Neural progenitor cell (in vitro differentiated cells): ENCODE measurements around the gene EDDM3A. TPM values are rescaled to one million over a fixed set of nuclear protein-coding genes. Genes with fewer than 3 reads are reported as not detected.

Source experiments
- DNase-seq: peaks from one replicate; pipeline ENCODE4 v3.0.0-alpha.2; 2016; ENCODE audit warnings: low spot score
- H2AFZ ChIP-seq: fragments of 200-600 bp; sonication (generic); replicated peaks from 2 replicates; pipeline ENCODE4 v1.6.1; 2016; ENCODE audit warnings: antibody characterized with exemption
- H3F3A ChIP-seq: fragments of 200-600 bp; sonication (generic); 2 replicates; pipeline ENCODE4 v1.6.1; 2016; ENCODE audit warnings: antibody characterized with exemption, low read depth
- H3K27ac ChIP-seq: fragments of 200-600 bp; sonication (generic); 2 replicates; pipeline ENCODE4 v1.5.1; 2016; ENCODE audit warnings: mild to moderate bottlenecking
- H3K27me3 ChIP-seq: fragments of 200-600 bp; sonication (generic); 2 replicates; pipeline ENCODE4 v1.6.1; 2016; ENCODE audit warnings: mild to moderate bottlenecking, moderate library complexity
- H3K36me3 ChIP-seq: fragments of 200-600 bp; sonication (generic); 2 replicates; pipeline ENCODE4 v1.5.1; 2016
- H3K4me1 ChIP-seq: fragments of 200-600 bp; sonication (generic); 2 replicates; pipeline ENCODE4 v1.6.1; 2016; ENCODE audit warnings: mixed run types
- H3K4me2 ChIP-seq: fragments of 200-600 bp; sonication (generic); 2 replicates; pipeline ENCODE4 v1.6.1; 2016
- H3K4me3 ChIP-seq: fragments of 200-600 bp; sonication (generic); 2 replicates; pipeline ENCODE4 v1.5.1; 2016
- H3K79me2 ChIP-seq: fragments of 200-600 bp; sonication (generic); 2 replicates; pipeline ENCODE4 v1.6.1; 2016; ENCODE audit warnings: low read depth
- H3K9ac ChIP-seq: fragments of 200-600 bp; sonication (generic); 2 replicates; pipeline ENCODE4 v1.6.1; 2016
- H3K9me3 ChIP-seq: fragments of 200-600 bp; sonication (generic); 2 replicates; pipeline ENCODE4 v1.5.1; 2016; ENCODE audit warnings: low read depth
- H4K20me1 ChIP-seq: fragments of 200-600 bp; sonication (generic); 2 replicates; pipeline ENCODE4 v1.6.1; 2016; ENCODE audit warnings: low read depth
- H3K27ac Mint-ChIP-seq: 3 replicates; pipeline ENCODE4 v1.8.0; 2021; ENCODE audit warnings: mixed read lengths
- H3K27me3 Mint-ChIP-seq: 2 replicates; pipeline ENCODE4 v1.8.0; 2022; ENCODE audit warnings: low read depth, mild to moderate bottlenecking, inconsistent platforms, moderate library complexity, mixed read lengths; ENCODE audit not compliant: insufficient read depth
- H3K36me3 Mint-ChIP-seq: 3 replicates; pipeline ENCODE4 v1.8.0; 2021; ENCODE audit warnings: mixed read lengths
- H3K4me1 Mint-ChIP-seq: 3 replicates; pipeline ENCODE4 v1.8.0; 2021; ENCODE audit warnings: mixed read lengths
- H3K4me3 Mint-ChIP-seq: 3 replicates; pipeline ENCODE4 v1.8.0; 2021; ENCODE audit warnings: mild to moderate bottlenecking, moderate library complexity, mixed read lengths
- H3K9me3 Mint-ChIP-seq: 3 replicates; pipeline ENCODE4 v1.8.0; 2020; ENCODE audit warnings: mixed read lengths
- EZH2 ChIP-seq: fragments of 200-600 bp; sonication (generic); IDR thresholded peaks from 2 replicates; pipeline ENCODE4 v1.6.1; 2017; ENCODE audit warnings: antibody characterized with exemption, mild to moderate bottlenecking, moderate library complexity
- EZH2phosphoT487 ChIP-seq: fragments of 200-600 bp; sonication (generic); IDR thresholded peaks from 2 replicates; pipeline ENCODE4 v1.6.1; 2017; ENCODE audit warnings: antibody characterized with exemption
- total RNA-seq: library from RNA; depleted of rRNA; stranded (reverse); fragments of >200 nt; gene quantifications from 2 replicates; pipeline ENCODE4 v1.2.3, GENCODE V29; 2015; ENCODE audit warnings: low replicate concordance
- TF ChIP-seq, protein P1 (sequence below): fragments of 200-600 bp; sonication (generic); IDR thresholded peaks from 2 replicates; pipeline ENCODE4 v1.5.1; 2017; ENCODE audit warnings: antibody characterized with exemption, mild to moderate bottlenecking

EDDM3A gene
- total RNA-seq, 1 donor from 2014 or later, result not detected

DNA sequence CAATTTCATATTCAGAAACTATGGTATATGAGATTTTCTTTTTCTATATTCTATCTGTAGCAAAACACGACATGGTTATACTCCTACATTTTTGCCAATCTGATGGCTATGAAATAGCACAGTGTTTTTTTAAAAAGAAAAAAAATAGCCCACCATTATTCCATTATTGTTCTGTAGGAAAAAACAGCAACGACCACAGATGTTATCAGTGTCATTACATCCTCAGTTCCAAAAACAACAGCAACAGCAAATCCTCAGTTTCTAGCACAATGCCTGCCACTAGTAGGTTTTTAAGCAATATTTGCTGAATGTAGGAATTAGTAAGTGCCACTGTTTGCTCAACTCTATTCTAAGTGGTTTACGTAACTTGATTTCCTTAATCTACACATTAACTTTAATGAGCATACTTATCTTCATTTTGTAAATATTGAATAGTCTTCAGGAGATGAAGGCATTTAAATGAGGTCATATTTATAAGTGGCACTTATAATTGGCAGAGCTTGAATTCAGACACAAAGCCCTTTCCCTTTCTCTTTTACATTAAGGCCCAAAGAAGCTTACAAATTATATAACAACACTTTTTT is 43.6 kb downstream of the EDDM3A start:
- Histone ChIP-seq H3K27ac (no peak overlapping the region), H2AFZ (no peak overlapping the region), H3K4me3 (no peak overlapping the region), H3F3A (no peaks in the 10 kb centered on the region), H3K36me3 (no peaks in the 10 kb centered on the region), H3K4me2 (no peak overlapping the region), H3K9ac (no peak overlapping the region), H3K79me2 (no peaks in the 10 kb centered on the region), H3K4me1 (peaks cover 5% of the 10 kb centered on the region), H3K27me3 (no peaks in the 10 kb centered on the region), H4K20me1 (no peaks in the 10 kb centered on the region), H3K9me3 (no peaks in the 10 kb centered on the region)
- DNase-seq, result no peak
- Mint-ChIP-seq H3K27ac (no peak overlapping the region), H3K4me3 (no peak overlapping the region), H3K27me3 (peaks cover 3% of the 10 kb centered on the region), H3K9me3 (peaks cover 2% of the 10 kb centered on the region), H3K4me1 (no peaks in the 10 kb centered on the region), H3K36me3 (no peaks in the 10 kb centered on the region)
- TF ChIP-seq, protein P1, sequence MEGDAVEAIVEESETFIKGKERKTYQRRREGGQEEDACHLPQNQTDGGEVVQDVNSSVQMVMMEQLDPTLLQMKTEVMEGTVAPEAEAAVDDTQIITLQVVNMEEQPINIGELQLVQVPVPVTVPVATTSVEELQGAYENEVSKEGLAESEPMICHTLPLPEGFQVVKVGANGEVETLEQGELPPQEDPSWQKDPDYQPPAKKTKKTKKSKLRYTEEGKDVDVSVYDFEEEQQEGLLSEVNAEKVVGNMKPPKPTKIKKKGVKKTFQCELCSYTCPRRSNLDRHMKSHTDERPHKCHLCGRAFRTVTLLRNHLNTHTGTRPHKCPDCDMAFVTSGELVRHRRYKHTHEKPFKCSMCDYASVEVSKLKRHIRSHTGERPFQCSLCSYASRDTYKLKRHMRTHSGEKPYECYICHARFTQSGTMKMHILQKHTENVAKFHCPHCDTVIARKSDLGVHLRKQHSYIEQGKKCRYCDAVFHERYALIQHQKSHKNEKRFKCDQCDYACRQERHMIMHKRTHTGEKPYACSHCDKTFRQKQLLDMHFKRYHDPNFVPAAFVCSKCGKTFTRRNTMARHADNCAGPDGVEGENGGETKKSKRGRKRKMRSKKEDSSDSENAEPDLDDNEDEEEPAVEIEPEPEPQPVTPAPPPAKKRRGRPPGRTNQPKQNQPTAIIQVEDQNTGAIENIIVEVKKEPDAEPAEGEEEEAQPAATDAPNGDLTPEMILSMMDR, result no peak
- TF ChIP-seq EZH2phosphoT487, result no peak
- no peak for TF ChIP-seq EZH2

DNA sequence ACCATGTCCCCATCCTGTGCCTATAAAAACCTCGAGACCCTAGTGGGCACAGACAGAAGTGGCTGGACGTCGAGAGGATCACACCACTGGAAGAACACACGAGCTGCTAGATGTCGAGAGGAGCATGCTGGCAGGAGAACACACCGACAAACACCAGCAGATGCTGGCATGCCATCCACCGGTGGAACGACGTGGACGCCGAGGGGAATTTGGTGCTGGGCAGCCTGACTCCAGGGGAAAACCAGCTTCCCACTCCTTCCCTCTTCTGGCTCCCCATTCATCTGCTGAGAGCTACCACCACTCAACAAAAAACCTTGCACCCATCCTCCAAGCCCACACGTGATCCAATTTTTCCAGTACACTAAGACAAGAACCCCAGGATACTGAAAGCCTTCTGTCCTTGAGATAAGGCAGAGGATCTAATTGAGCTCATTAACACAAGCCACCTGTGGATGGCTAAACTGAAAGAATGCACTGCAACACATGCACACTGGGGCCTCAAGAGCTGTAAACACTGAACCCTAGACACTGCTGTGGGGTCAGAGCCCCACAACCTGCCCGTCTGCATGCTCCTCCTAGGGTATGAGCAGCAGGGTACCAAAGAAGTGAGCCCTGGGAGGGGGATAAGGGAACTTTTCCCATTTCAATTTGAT is 44.9 kb downstream of the EDDM3A start:
- no peaks in the 10 kb centered on the region for H3K36me3 ChIP-seq
- TF ChIP-seq EZH2, result no peak
- TF ChIP-seq, protein P1, result no peak
- TF ChIP-seq EZH2phosphoT487, result no peak
- Mint-ChIP-seq H3K9me3 (peaks cover 2% of the 10 kb centered on the region), H3K4me1 (no peaks in the 10 kb centered on the region), H3K4me3 (no peak overlapping the region), H3K36me3 (no peaks in the 10 kb centered on the region), H3K27ac (no peak overlapping the region), H3K27me3 (peaks cover 3% of the 10 kb centered on the region)
- H3K9ac ChIP-seq, result no peak overlapping the region
- no peak overlapping the region for H3K27ac ChIP-seq
- DNase-seq, result no peak
- H3K4me3 ChIP-seq, result no peak overlapping the region
- peaks cover 5% of the 10 kb centered on the region for H3K4me1 ChIP-seq
- no peaks in the 10 kb centered on the region for H3K9me3 ChIP-seq
- no peaks in the 10 kb centered on the region for H3F3A ChIP-seq
- H3K79me2 ChIP-seq, result no peaks in the 10 kb centered on the region
- no peaks in the 10 kb centered on the region for H4K20me1 ChIP-seq
- no peak overlapping the region for H2AFZ ChIP-seq
- H3K27me3 ChIP-seq, result no peaks in the 10 kb centered on the region
- no peak overlapping the region for H3K4me2 ChIP-seq

DNA sequence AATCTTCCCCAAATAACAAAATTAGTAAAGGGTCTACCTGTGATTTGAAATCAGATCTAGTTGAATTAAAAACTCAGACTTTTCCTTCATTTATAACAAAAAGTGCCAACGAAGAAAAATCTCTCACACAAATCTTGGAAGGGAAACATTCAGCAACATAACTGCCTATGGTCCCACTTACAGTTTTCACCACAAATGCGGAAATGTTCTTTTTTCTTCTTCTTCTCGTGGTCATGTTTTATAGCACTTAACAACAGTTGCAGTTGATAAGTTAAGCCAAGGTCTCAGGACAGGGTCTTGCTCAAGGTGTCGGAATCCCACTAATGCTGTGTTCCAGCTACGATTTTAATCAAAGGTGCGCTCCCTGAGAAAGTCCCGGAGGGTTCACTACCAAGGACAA is 45.5 kb downstream of the EDDM3A start:
- Mint-ChIP-seq H3K4me1 (no peaks in the 10 kb centered on the region), H3K36me3 (no peaks in the 10 kb centered on the region)
- H2AFZ ChIP-seq, result no peak overlapping the region

More for the DNA sequence above, 45.5 kb downstream of the EDDM3A start:
- Histone ChIP-seq H4K20me1 (no peaks in the 10 kb centered on the region), H3K9ac (no peak overlapping the region), H3K9me3 (no peaks in the 10 kb centered on the region), H3K4me1 (peaks cover 5% of the 10 kb centered on the region), H3K79me2 (no peaks in the 10 kb centered on the region), H3K27me3 (no peaks in the 10 kb centered on the region), H3K4me2 (no peak overlapping the region), H3K4me3 (no peak overlapping the region), H3F3A (no peaks in the 10 kb centered on the region), H3K27ac (no peak overlapping the region), H3K36me3 (no peaks in the 10 kb centered on the region)
- no peak for DNase-seq
- H3K27ac Mint-ChIP-seq, result no peak overlapping the region
- no peak overlapping the region for H3K4me3 Mint-ChIP-seq
- H3K9me3 Mint-ChIP-seq, result peaks cover under 1% of the 10 kb centered on the region
- TF ChIP-seq, protein P1, result no peak
- TF ChIP-seq EZH2phosphoT487, result no peak
- no peak for TF ChIP-seq EZH2
- H3K27me3 Mint-ChIP-seq, result peaks cover 3% of the 10 kb centered on the region
